NT2/D1 (cell line): ENCODE measurements around the gene LPIN1.
"Not testable (repeated sequence)": the region's sequence is repeated elsewhere in the genome, so short reads cannot be mapped to it uniquely, and the experiment has no call there.

Experiments used
- DNase-seq: peaks from one replicate; pipeline ENCODE4 v3.0.0-alpha.2; 2011; ENCODE audit warnings: low read depth, low spot score
- H3K27me3 ChIP-seq: 2 replicates; pipeline ENCODE4 v1.6.0; 2011; ENCODE audit warnings: mild to moderate bottlenecking; ENCODE audit not compliant: insufficient read length, insufficient read depth
- H3K36me3 ChIP-seq: 2 replicates; pipeline ENCODE4 v1.6.1; 2011; ENCODE audit warnings: mild to moderate bottlenecking, low read length, mixed read lengths; ENCODE audit not compliant: insufficient read depth, insufficient read length
- H3K4me1 ChIP-seq: 2 replicates; pipeline ENCODE4 v1.5.1; 2011; ENCODE audit not compliant: insufficient read depth, insufficient read length
- H3K4me3 ChIP-seq: 2 replicates; pipeline ENCODE4 v1.5.1; 2011; ENCODE audit warnings: low read depth; ENCODE audit not compliant: insufficient read length
- H3K9ac ChIP-seq: 2 replicates; pipeline ENCODE4 v1.6.0; 2011; ENCODE audit warnings: low read depth; ENCODE audit not compliant: insufficient read length
- H3K9me3 ChIP-seq: 2 replicates; pipeline ENCODE4 v1.5.1; 2011; ENCODE audit warnings: mild to moderate bottlenecking, low read length; ENCODE audit not compliant: insufficient read depth
- SUZ12 ChIP-seq: IDR thresholded peaks from 2 replicates; pipeline ENCODE4 v1.6.1; 2011; ENCODE audit not compliant: insufficient read length, insufficient read depth; ENCODE audit errors: extremely low read depth
- YY1 ChIP-seq: IDR thresholded peaks from 2 replicates; pipeline ENCODE4 v1.6.1; 2011; ENCODE audit not compliant: insufficient read length, insufficient read depth
- ZNF274 ChIP-seq: IDR thresholded peaks from 2 replicates; pipeline ENCODE4 v1.6.1; 2011; ENCODE audit warnings: mild to moderate bottlenecking, low read depth, low read length

Gene LPIN1

DNA sequence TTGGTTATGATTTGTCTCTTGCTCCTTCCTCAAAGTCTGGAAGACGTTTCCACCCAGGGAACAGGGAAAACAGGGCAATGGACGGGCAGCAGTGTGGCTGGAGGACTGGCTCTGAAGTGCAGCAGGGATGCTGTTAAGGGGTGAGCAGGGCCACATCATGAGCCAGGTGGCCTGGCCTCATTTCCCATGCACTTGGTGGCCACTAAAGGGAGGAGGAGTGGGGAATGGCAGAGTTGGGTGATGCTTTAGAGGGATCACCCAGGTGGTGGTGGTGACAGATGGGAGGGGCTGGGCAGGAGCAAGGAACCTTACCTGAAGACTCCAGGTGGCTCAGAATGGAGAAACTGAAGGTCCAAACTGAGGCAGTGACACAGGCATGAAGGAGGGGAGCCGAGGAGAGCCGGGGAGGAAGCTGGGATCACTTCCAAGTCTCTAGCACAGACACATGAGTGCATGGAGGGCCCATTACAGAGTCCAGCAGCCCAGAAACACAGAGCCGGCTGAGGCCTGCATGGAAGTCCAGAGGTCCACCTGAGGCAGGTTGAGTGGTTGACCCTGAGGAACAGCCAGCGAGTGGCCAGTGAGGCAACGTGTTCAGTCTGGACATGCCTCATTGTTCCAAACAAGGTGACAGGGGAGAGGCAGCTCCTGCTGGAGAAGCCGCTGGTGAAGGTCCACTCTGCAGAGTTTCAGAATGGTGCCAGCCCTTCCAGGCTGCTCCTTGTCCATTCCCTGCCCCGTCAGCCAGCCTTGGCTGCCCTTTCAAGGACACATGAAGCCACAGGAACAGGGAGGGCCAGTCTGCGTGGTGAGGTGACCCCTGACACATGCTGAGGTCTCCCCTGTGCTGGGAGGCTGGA lies 91.7 kb downstream of the LPIN1 start:
- Histone ChIP-seq H3K9me3 (no peaks in the 10 kb centered on the region), H3K4me3 (no peak overlapping the region), H3K4me1 (no peaks in the 10 kb centered on the region), H3K36me3 (no peaks in the 10 kb centered on the region), H3K27me3 (no peaks in the 10 kb centered on the region), H3K9ac (no peak overlapping the region)
- TF ChIP-seq ZNF274 (no peak), YY1 (no peak), SUZ12 (no peak)
- no peak for DNase-seq

DNA sequence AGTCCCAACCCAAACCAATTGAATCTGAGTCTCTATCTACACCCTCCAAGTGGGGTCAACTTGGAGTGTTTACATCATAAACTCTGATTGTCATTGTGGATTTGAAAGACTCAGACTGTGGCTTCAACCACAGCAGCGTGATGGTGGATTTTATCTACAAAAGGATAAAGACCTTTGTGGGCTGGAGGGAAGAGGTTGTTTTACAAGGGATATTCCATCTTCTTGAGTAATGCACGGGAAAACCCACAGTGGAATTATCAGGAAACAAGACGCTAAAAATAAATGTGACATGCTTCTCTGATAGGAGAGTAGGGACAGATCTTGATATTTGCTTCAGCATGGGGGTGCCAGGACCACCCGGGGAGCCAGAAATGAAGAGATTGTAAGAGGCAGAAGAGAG lies 93.5 kb downstream of the LPIN1 start:
- no peaks in the 10 kb centered on the region for H3K9me3 ChIP-seq
- TF ChIP-seq SUZ12 (no peak), YY1 (no peak), ZNF274 (no peak)
- H3K9ac ChIP-seq, result no peak overlapping the region
- no peak overlapping the region for H3K4me3 ChIP-seq
- no peaks in the 10 kb centered on the region for H3K27me3 ChIP-seq
- DNase-seq, result no peak
- no peaks in the 10 kb centered on the region for H3K36me3 ChIP-seq
- H3K4me1 ChIP-seq, result no peaks in the 10 kb centered on the region

DNA sequence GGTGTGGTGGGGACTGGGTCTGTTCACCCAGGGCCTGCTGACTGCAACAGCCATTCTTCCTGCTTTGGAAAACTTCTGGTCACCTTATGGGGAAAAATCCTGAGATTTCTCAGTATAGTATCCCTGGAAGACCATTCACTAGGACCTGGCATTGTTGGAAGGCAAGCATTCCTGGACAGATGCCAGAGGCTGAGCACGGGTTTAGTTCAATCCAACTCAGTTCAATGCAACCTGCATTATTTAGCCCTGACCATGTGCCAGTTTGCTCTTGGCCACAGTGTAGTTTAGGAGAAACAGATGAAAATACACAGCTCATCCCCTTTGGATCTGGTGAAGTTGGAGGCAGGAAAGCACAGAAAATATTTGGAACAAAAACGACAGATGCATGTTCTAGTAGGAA lies 95.9 kb downstream of the LPIN1 start:
- Histone ChIP-seq H3K4me3 (no peak overlapping the region), H3K27me3 (no peaks in the 10 kb centered on the region), H3K4me1 (no peaks in the 10 kb centered on the region), H3K36me3 (no peaks in the 10 kb centered on the region), H3K9me3 (peaks cover 1% of the 10 kb centered on the region; the same call in 1 of the 2 replicates), H3K9ac (no peak overlapping the region)
- DNase-seq, result no peak
- TF ChIP-seq SUZ12 (no peak), ZNF274 (no peak), YY1 (no peak)

DNA sequence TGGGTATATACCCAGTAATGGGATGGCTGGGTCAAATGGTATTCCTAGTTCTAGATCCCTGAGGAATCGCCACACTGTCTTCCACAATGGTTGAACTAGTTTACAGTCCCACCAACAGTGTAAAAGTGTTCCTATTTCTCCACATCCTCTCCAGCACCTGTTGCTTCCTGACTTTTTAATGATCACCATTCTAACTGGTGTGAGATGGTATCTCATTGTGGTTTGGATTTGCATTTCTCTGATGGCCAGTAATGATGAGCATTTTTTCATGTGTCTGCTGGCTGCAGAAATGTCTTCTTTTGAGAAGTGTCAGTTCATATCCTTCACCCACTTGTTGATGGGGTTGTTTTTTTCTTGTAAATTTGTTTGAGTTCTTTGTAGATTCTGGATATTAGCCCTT lies 98.4 kb downstream of the LPIN1 start:
- H3K4me3 ChIP-seq, DNase-seq, H3K27me3 ChIP-seq, H3K36me3 ChIP-seq, H3K4me1 ChIP-seq, H3K9ac ChIP-seq: not testable (repeated sequence)
- H3K9me3 ChIP-seq, result peaks cover 11% of the 10 kb centered on the region; the same call in 1 of the 2 replicates

DNA sequence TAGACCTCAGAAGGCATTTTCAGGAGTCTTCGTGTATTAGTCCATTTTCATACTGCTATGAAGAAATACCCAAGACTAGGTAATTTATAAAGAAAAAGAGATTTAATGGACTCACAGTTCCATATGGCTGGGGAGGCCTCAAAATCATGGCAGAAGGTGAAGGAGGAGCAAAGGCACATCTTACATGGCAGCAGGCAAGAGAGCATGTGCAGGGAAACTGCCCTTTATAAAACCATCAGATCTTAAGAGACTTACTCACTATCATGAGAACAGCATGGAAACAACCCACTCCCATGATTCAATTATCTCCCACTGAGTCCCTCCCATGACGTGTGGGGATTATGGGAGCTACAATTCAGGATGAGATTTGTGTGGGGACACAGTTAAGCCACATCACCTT lies 101.5 kb downstream of the LPIN1 start:
- not testable (repeated sequence) for H3K27me3 ChIP-seq, DNase-seq, H3K9ac ChIP-seq, H3K36me3 ChIP-seq, H3K4me1 ChIP-seq, H3K4me3 ChIP-seq
- peaks cover 11% of the 10 kb centered on the region; the same call in 1 of the 2 replicates for H3K9me3 ChIP-seq

DNA sequence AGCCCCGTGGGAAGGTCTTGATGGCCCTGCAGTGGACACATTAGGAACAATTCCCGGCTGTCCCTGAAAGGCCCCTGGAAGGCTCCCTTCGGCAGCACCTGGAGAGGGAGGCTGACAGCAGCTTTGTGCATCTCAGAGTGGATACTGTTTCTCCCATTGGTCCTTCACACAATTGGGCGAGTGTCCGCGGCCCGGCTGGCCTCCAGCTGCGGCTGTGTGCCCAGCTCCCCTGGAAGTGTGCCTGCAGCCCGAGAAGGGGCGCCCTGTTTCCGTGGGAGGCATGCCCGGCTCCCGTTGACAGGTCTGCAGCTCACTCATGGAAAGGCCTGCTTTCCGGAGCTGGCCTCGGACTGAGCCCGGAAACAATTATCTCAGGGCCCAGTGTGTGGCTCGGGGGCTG lies 103.7 kb downstream of the LPIN1 start:
- no peak overlapping the region for H3K9ac ChIP-seq
- peaks cover 11% of the 10 kb centered on the region; the same call in 1 of the 2 replicates for H3K9me3 ChIP-seq
- H3K36me3 ChIP-seq, result no peaks in the 10 kb centered on the region
- H3K4me3 ChIP-seq, result no peak overlapping the region
- no peak for DNase-seq
- peaks cover 4% of the 10 kb centered on the region for H3K4me1 ChIP-seq
- TF ChIP-seq YY1, result no peak
- TF ChIP-seq SUZ12, result no peak
- no peak for TF ChIP-seq ZNF274
- H3K27me3 ChIP-seq, result no peaks in the 10 kb centered on the region

DNA sequence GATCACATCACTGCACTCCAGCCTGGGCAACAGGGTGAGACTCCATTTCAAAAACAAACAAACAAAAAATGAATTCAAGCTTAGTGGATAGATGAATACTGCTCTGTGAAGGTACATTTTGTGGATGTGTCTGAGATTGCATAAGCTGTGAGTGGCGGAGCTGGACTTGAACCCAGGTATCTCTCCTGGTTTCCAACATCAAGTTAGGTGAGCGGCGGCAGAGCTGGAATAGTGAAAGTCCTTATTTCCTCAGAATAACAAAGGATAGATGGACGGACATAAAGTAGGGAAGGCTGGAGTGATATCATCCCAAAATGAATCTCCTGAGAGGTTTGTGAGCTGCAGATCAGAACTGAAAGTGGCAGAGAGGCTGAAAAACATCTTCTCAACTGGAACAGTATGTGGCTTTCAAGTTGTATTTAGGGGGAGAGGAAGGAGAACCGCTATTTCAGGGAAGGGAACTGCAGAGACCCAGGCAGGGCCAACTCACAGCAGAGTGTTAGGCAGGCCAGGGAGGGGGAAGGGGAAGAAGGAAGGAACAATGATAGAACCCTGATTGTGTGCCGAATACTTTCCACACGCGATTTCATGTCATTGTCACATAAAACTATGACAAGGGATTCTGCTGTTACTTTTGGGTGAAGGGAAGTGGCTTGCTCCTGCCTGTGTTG lies 106.2 kb downstream of the LPIN1 start:
- Histone ChIP-seq H3K27me3 (no peaks in the 10 kb centered on the region), H3K36me3 (no peaks in the 10 kb centered on the region), H3K9ac (no peak overlapping the region), H3K4me1 (peaks cover 4% of the 10 kb centered on the region), H3K4me3 (no peak overlapping the region), H3K9me3 (peaks cover 14% of the 10 kb centered on the region; the same call in 1 of the 2 replicates)
- TF ChIP-seq SUZ12 (no peak), YY1 (no peak), ZNF274 (no peak)
- no peak for DNase-seq
